Ammon's horn (tissue), 1 donor: Measurements from ENCODE around the gene BTN2A1.

ENCODE experiments used
- DNase-seq: peaks from one replicate; pipeline ENCODE4 v3.0.0-alpha.2; 2016; ENCODE audit warnings: low spot score

The BTN2A1 gene

DNA sequence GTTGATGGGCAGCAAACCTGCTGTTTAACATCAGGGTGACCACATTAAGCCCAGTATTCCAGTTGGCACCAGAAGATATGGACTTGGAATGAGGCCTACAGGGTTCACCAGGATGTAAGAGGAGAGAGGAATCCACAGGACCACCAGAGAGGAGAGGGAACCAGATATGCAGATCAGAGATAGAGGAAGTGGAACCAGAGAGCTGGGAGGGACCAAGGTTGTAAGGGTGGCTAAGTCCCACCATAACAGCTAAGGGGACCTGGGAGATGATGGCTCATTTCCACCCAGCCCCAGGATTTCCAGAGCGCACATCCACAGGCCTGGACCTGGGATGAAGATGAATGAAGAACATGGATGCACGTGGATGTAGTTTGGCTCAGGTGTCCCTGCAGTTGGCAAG is 11.1 kb downstream of the BTN2A1 start:
- DNase-seq, result no peak

- DNase-seq, result no peak
Measured at GRCh38 chr6:26470643-26471042, 12.9 kb downstream of the BTN2A1 start.

- no peak for DNase-seq
Measured at GRCh38 chr6:26471970-26472369, 14.2 kb downstream of the BTN2A1 start.

DNA sequence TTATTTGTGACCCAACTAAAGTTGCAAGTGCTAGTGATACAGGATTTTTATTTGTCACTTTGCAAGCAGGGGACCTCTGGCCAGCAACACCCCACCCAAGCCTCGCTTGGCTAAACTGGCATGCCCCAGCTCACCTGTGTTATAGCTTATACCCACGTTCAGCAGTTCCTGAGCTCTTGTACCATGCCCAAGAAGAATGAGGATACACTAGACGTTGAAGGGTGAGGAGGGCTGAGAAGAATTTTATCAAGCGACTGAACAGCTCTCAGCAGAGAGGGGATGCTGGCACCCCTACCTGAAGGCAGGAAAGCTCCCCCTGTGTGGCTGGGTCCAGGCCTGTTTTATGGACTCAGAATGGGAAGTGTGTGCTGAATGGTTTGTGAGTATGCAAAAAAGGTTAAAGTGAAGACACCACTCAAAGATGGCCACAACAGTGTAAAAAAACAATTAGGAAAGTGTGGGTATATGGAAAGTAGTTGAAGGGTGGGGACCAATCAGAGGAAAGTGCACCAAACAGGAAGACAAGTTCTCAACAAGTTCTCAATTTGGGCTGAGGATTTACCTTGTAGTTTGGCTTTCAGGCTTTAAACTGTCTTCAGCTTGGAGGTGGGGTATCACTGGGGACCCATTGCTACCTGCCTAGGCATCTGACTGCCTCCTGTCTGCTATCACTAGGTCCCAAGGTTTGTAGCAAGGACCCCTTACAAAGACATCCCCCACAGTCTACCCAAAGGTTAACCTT is 15.0 kb downstream of the BTN2A1 start:
- DNase-seq, result no peak

GRCh38 chr6:26473429-26473757 is 15.6 kb downstream of the BTN2A1 start:
- DNase-seq, result no peak

DNA sequence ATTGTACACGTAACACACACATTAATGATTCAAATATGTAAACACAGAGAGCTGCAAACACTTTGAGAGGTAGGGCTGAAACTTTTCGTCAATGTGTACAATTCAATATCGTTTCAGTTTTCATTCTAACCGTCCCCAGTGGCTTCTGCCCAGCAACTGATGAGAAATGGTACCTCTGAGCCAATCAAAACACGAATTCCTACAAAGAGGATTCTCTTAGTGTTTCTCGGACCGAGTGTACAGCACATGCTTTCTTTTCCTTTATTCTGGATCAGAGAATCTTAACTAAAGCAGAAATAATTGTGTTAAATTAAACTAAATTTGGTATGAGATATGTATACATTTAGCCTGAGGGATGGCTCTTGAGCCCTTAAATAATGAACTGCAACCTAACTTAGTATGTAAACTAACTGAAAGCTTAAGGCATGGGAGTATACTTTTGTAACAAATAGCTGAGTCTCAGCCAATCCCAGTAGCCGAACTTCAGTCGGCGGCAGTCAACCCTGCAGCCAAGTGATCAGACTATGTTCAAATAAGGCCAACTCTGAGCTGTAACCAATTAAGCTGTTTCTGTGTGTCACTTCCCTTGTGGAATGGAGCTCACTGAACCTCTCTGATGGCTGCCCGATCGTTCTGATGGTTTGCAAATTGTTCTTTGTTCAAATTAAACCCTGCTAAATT is 16.1 kb downstream of the BTN2A1 start:
- DNase-seq, result peak; percentile 89

- DNase-seq, result peak; percentile 28
Measured at GRCh38 chr6:26474439-26474881, 16.7 kb downstream of the BTN2A1 start.

DNA sequence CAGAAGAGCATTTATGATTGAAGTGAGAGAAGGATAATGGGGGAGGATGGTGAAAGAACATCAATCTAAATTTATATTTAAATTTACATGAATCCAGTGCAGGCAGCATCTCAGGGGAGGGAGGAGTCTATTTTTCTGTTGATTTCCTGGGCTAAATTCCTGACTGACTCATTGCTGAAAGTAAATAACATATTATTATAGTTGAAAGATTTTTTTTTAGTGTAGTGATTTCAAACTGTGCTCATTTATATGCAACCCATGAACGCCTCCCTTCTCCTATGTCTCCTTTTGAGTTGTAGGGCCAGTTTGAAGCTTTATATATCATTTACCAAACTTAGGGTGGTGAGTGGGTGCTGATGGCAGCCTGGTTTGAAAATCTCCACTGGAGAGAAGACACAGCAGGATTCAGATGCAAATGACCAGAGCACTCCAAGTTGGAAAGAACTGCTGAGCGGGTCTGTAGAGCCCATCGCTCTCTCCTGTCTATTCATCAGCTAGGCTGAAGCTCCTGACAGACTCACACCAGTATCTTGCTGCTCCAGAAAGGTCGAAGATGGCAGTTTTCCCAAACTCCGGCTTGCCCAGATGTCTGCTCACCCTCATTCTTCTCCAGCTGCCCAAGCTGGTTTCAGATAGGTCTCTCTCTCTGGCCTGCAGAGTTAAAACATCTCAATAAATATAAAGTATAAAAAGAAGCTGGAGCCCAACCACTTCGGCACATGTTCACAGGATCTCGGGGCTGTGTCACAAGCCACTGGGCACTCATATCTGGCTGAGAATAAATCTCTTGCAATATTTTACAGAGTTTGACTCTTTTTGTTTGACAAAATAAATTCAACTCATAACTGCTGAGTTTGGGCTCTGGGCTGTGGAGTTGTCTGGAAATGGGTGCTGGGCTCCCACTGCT is 18.3 kb downstream of the BTN2A1 start:
- no peak for DNase-seq

DNA sequence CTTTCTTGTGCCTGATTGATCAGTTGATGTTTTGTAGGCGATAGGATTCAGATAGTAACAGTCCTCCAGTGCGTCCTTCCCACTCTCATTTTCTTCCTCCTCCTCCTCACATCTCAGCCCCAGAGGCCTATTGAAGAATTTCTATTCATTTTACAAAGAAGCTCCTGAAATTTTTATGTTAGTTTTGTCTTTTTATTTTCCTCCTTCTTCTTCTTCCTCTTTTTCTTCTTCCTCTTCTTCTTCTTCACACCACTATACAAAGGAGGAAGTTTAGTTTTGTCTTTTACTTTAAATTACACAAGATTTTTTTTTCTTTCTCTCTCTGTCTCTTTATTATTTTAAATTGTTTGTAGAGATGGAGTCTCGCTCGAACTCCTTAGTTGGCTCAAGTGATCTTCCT is 19.1 kb downstream of the BTN2A1 start:
- DNase-seq, result no peak

DNA sequence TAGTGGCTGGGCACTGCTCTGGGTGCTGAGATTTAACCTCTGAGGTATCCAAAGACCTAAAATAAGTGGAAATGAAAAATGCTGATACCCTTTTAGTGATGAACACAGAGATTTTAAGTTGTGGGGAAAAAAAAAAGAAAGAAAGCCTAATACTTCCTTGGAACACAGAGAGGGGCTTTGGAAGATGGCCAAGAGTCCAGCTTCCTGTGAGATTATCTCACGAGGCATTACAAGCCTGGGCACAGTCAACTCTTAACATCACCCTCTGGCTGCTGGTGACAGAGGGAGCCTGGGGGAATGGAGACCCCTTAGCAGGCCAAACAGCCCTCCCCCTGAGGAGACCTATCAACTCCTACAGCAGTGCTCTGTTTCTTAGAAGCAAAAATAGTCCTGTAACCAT is 19.7 kb downstream of the BTN2A1 start:
- DNase-seq, result no peak

DNA sequence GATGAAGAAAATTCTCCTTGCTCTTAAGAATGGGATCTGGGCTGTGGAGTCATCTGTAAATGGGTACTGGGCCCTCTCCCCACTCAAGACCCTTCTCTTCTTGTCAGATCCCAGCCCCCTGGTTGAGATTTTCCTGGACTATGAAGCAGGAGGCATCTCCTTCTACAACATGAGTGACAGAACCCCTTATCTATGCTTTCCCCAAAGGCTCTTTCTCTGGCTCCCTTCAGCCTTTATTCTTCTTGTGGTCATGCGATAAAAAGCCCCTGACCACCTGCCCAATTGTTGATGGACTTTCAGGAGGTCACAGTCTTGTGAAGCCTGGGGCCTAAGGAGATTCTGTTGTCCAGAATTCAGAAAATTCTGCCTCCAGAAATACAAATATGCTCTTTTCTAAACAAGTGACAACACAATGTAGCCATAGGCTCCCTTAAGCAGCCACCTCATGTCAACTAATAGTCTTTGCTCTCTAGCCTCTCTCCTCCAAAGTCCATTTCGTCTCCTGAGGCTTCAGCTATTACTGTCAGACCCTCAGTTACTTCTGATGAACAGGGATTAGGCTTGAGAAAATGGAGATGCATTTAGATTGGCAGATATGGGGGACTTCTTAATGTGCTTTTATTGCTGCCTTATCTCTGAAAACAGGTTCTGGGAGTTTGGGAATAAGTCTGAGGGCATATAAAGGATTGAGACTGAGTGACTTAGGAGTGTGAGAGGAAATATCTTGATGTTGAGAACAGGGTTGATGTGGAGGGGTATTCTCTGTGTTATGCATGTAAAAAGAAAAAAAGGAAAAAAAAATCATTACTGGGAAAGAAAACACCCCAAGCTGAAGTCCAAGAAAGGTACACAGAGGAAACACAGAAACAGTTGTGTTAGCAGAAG is 20.6 kb downstream of the BTN2A1 start:
- DNase-seq, result no peak

DNA sequence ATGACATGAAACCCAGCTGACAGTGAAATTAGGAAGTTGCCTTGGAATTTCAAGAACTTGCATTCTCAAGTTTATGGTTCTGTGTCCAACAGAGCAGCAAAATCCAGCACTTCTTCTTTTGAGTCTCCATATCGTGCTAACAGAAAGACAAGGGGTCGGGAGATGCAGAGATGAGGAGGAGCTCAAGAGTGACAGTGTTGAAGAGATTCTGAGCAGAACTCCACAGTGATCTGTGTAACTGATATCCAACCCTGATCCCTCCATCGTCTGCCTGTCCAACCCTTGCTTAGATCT is 21.2 kb downstream of the BTN2A1 start:
- peak; percentile 22 for DNase-seq

GRCh38 chr6:26482338-26482737 is 24.6 kb downstream of the BTN2A1 start:
- DNase-seq, result no peak

DNA sequence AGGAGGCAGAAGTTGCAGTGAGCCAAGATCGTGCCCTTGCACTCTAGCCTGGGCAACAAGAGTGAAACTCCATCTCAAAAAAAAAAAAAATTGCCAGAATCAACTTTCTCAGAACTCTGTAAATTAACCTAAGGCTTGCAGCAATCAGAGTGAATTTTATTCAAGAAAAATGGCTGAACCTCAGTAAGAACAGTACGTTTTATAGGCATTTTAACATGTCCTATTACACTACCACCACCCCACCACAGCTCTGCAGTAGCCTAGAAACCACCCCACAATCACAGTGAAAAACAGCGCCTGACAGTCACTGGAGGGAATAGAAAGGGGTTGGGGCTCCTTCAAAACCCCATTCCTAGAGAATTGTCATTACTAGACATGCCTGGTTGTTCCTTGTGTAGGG is 26.0 kb downstream of the BTN2A1 start:
- DNase-seq, result no peak

GRCh38 chr6:26484161-26484560 is 26.4 kb downstream of the BTN2A1 start:
- DNase-seq, result no peak

DNA sequence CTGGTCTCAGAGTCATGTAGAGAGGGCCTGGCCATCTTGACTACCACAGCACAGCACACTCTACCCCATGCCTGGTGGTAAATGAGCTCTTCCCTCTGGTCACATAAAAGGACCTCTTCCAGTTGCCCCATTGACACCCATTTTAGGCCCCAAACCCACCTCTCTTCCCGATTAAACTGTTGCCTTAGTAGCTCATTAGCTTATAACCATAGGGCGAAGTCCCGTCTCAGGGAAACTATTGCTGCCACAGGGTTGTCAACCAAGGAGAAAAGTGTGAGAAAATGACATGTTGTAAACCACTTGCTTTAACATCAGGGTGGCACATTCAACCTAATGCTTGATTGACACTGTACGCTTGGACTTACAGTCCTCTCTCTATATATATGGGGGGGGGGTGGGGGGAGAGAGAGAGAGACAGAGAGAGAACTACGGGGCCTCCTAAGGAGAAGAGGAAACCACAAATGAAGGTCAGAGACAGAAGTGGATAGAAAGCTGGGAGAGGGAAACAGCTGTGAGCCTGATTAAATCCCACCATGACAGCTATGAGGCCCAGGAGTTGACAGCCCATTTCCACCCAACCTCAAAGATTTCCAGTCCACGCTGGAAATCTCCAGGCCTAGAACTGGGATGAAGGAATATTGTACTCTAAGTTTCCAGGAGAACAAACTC is 27.5 kb downstream of the BTN2A1 start:
- no peak for DNase-seq

GRCh38 chr6:26486358-26486757 is 28.6 kb downstream of the BTN2A1 start:
- DNase-seq, result no peak

- DNase-seq, result no peak
Measured at GRCh38 chr6:26487466-26487865, 29.7 kb downstream of the BTN2A1 start.

DNA sequence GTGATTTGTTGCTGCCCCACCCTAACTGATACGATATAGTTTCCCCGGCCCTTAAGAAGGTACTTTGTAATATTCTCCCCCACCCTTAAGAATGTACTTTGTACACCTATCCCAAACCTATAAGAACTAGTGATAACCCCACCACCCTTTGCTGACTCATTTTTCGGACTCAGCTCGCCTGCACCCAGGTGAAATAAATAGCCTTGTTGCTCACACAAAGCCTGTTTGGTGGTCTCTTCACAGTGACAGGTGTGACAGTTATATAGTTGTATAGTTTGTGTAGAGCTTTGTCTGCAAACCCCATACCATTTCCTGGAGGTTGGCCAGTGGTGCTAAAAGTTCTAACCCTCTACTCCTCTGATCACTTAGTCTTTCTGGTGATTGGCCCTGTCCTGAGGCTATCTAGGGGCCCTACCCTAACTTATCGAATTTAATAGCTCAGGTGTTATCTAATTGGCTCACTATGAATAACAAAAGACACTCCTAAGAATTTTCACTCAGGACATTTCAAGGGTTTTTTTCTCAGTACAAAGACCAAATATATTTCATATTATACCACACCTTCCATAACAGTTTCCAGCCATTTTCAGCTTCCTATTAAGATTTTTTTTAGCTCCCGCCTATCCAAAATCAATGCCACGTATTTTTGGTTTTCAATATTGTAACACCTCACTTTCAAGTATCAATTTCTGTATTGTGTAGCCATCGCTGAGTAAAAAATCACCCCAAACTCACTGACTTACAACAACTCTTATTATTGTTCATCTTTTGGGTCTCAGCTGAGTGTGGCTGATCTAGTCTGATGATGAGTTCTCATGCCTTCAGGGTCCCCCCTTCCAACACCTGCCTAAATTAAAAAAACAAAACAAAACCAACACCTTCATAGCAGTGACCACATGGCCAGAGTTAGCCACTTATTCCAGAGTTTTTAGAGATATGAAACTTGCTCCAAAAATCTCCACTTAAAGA is 32.5 kb downstream of the BTN2A1 start:
- no peak for DNase-seq

DNA sequence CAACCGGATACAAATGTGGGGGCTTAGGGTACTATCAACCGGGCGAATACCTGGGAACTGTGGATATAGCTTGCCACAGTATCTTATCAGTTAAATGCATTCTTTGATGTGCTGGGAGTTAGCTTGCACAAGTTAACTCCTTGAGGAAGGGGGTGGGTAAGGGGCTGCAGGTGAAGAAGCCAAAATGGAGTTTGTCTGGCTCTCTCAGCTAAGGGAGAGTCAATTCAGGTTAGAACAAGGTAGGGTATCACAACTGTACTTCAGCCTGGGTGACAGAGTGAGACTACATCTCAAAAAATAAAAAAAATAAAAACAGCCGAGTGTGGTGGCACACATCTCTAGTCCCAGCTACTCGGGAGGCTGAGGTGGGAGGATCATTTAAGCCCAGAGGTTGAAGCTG is 33.8 kb downstream of the BTN2A1 start:
- DNase-seq, result no peak
